AG10803 (cell line): Measurements from ENCODE around the gene CRYBB1.

Source experiments
- DNase-seq: peaks from one replicate; pipeline ENCODE4 v3.0.0; 2010; ENCODE audit warnings: low read depth
- H3K4me3 ChIP-seq: 2 replicates; pipeline ENCODE4 v1.5.1; 2011; ENCODE audit warnings: mild to moderate bottlenecking, low read length, control low read depth
- CTCF ChIP-seq: conservative IDR thresholded peaks from 2 replicates; pipeline ENCODE4 v1.5.1; 2011; ENCODE audit warnings: mild to moderate bottlenecking, low read length, control low read depth, inconsistent platforms

The CRYBB1 gene

GRCh38 chr22:26621663-26622062 is 3.8 kb upstream of the CRYBB1 start, which contains the start of gene CRYBA4:
TSS of gene CRYBA4 (plus strand) at chr22:26621963. CDS start at chr22:26622597, 634 bp downstream.
- no peak within 1 kb of the TSS for H3K4me3 ChIP-seq
- TF ChIP-seq CTCF: no peak
- DNase-seq: no peak

- TF ChIP-seq CTCF: no peak
- H3K4me3 ChIP-seq: no peak overlapping the region
- DNase-seq: no peak
These were observed 2.4 kb upstream of the CRYBB1 start for GRCh38 chr22:26620197-26620596.

GRCh38 chr22:26619510-26619909 is 1.7 kb upstream of the CRYBB1 start:
- no peak overlapping the region for H3K4me3 ChIP-seq
- DNase-seq: no peak
- TF ChIP-seq CTCF: no peak

GRCh38 chr22:26618455-26618854 is 628 bp upstream of the CRYBB1 start:
- no peak for TF ChIP-seq CTCF
- no peak overlapping the region for H3K4me3 ChIP-seq
- DNase-seq: no peak

- TF ChIP-seq CTCF: no peak
- no peak for DNase-seq
These were observed 1.2 kb downstream of the CRYBB1 start for GRCh38 chr22:26616650-26617049.

GRCh38 chr22:26615830-26616435 is 1.9 kb downstream of the CRYBB1 start:
- DNase-seq: no peak
- H3K4me3 ChIP-seq: no peak overlapping the region
- no peak for TF ChIP-seq CTCF

More at GRCh38 chr22:26616650-26617049, 1.2 kb downstream of the CRYBB1 start:
- H3K4me3 ChIP-seq: no peak overlapping the region

GRCh38 chr22:26615149-26615548 is 2.7 kb downstream of the CRYBB1 start:
- TF ChIP-seq CTCF: no peak
- H3K4me3 ChIP-seq: no peak overlapping the region
- no peak for DNase-seq
